Panc1 (cell line): ENCODE results near the gene MACROD2.

ENCODE experiments used
- CTCF ChIP-seq: fragments of 450-650 bp; IDR thresholded peaks from 2 replicates; pipeline ENCODE4 v1.5.1; 2017; ENCODE audit warnings: mild to moderate bottlenecking
- POLR2AphosphoS5 ChIP-seq: IDR thresholded peaks from 2 replicates; pipeline ENCODE4 v1.6.1; 2012; ENCODE audit warnings: mild to moderate bottlenecking, low read depth, low read length, moderate library complexity
- SIN3A ChIP-seq: IDR thresholded peaks from 2 replicates; pipeline ENCODE4 v1.6.1; 2012; ENCODE audit warnings: low read depth, mild to moderate bottlenecking, low read length, moderate library complexity, borderline replicate concordance; ENCODE audit not compliant: insufficient read depth

GRCh38 chr20:14984305-14984704 is 989.0 kb downstream of the MACROD2 start:
- TF ChIP-seq POLR2AphosphoS5 (no peak), CTCF (no peak), SIN3A (no peak)
